Iris pigment epithelial cell (primary cell): ENCODE results near the gene KRT25.

Experiments
- DNase-seq: peaks from one replicate; pipeline ENCODE4 v3.0.0-alpha.2; 2011; ENCODE audit warnings: low read depth

KRT25 gene, protein sequence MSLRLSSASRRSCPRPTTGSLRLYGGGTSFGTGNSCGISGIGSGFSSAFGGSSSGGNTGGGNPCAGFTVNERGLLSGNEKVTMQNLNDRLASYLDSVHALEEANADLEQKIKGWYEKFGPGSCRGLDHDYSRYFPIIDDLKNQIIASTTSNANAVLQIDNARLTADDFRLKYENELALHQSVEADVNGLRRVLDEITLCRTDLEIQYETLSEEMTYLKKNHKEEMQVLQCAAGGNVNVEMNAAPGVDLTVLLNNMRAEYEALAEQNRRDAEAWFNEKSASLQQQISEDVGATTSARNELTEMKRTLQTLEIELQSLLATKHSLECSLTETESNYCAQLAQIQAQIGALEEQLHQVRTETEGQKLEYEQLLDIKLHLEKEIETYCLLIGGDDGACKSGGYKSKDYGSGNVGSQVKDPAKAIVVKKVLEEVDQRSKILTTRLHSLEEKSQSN

DNA sequence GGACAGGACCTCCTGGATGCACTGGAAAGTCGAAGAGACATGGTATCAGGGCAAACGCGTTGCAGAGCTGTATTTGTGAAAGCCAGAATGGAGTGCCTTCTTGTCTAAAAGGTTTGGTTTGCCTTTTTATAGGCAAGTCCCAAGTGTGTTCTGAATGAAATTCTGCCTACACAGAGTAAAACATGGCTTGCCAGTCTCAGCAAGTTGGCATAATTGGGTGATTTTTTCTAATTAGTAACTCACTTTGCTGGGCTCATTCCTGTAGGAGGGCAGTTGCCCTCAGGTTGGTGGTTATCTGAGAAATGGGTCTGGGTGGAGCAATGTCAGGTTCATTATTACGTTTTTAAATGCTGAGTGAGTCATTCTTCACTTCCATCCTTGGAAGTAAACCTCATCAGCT lies at the start of gene KRT25:
Gene KRT25 (minus strand): TSS at position 101 of the 400 bp plus-strand sequence. CDS start 60 bp downstream, at position 41.
- no peak for DNase-seq

DNA sequence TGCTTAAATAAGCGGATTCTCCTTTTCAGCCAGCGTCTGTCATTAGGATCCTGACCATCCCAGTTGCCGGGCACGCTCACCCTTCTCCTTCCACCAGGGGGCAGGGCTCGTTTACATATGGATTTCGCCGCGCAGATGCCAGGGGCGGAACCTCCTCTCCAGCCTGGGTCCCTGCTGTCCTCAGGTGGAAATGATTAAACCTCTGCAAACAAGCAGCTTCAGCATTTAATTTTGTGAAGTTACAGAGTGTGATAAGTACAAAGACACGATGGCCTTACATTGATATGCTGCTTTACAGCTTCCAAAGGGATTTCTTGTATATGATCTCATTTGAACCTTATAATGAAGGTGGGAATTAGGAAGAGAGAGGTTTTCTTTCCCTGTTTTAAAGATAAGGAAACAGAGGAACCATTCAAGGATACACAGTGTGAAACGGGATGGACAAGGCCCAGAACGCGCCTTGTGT lies 48.5 kb upstream of the KRT25 start:
- peak; percentile 72 for DNase-seq

DNA sequence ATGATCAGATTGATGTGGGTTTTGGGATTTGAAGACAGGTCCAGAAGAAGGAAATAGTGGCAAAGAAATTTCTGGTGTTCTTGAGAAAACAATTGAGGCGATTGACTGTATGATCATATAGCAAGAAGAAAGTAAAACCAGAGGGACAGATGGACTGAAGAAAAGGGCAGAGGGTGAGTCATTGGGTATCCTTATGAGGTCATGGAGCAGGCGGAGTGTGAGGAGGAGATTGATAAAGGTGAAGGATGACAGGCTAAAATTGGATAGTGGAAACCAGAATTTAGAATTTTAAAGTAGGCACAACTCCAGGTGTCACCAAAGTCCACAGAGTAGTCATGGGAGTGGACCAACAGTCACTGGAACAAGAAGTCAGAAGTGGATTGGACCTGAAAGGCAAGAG lies 46.0 kb upstream of the KRT25 start:
- no peak for DNase-seq

DNA sequence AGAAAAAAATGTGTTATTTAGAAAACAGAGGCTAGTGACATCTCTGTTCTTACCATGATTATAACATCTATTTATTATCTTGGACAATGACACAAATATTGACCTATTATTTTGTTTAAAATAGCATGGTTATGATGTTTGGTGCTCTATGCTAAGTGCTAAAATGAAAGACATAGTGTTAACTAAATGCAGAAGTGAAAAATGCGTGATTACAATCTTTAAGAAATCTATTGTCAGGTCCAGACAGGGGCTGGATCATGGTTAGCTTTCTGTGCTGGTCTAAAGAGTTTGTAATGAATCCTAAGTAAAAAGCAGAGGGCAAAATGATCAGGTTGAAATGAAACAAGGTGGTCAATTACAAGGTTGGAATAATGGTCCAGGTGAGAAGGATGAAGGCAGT lies 45.2 kb upstream of the KRT25 start:
- DNase-seq, result no peak

DNA sequence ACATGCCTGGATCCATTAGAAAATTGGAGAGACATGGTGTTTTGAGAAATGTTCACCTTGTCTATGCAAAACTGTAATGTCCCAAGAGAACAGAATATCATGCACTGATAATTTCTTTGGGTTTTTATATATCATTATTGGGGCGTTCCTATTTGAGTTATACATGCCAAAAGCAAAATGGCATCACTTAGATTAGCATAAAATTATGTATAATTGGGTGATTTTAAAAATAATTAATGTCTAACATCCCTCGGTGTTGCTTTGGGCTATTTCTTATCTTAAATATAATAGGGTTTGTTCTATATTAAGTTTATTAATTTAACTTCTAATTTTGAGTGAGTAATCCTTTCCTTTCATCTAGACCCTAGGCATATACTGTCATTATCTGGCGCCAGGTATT lies 44.7 kb upstream of the KRT25 start, which contains the start of gene KRT28:
Gene KRT28 (minus strand): TSS at position 101 of the 400 bp plus-strand sequence. CDS start 66 bp downstream, at position 35.
- DNase-seq, result no peak

DNA sequence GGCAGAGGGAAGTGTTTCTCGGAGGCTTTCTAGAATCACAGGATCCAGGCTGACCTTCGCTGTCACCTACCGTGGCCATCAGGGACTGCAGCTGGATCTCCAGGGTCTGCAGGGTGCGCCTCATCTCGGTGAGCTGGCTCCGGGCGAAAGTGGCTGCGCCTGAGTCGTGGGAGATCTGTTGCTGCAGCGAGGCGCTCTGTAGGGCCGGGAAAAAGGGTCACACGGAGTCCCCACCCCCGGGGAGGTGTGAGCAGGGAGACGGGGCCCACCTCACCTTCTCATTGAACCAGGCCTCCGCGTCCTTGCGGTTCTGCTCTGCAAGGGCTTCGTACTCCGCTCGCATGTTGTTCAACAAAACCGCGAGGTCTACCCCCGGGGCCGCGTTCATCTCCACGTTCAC lies 41.7 kb upstream of the KRT25 start:
- DNase-seq, result no peak

DNA sequence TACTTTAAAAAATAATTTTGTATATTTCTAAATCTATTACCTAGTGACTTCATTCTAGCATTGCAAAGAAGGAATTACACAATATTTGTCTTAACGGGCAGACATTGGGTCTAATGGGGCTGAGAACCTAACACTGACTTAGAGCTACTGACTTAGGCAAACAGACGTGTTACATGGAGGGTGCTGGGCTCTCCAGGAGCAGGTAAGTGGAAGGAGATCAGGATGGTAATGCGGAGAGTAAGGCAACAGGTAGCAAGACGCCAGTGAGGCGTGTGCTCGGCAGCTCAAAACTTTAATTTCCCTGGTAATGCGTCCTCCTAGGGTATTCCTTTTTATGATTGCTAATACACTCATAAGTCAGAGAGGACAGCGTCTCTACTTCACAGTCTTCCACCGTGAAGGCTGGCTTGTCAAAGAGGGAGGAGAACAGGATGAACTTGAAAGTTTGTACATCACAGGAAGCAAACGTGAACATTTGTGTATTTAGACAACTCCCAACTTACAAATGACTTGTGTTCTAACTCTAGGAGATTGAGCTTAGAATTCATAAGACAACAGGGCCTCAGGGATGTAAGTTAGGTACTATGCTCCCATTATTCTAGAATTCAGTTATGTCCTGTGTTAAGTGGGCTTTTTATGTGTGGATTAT lies 40.0 kb upstream of the KRT25 start:
- DNase-seq, result no peak

DNA sequence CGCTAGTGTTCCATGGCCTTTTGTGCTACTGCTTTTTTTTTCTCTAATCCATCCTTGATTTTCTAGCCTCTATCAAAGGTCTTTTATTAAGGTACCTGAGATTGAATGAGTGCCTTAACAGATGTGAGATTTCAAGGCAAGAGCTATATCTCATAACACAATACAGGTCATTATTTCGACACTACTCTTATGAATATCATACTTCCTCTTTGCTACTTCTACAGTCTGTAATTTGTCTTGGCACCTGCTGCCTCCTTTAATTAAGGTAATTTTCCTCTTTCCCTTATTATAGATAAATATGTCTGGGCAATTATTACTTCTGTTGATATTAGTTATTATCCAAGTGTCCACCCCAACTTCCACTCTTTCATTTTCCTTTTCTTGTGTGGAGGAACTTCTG lies 39.3 kb upstream of the KRT25 start:
- no peak for DNase-seq

DNA sequence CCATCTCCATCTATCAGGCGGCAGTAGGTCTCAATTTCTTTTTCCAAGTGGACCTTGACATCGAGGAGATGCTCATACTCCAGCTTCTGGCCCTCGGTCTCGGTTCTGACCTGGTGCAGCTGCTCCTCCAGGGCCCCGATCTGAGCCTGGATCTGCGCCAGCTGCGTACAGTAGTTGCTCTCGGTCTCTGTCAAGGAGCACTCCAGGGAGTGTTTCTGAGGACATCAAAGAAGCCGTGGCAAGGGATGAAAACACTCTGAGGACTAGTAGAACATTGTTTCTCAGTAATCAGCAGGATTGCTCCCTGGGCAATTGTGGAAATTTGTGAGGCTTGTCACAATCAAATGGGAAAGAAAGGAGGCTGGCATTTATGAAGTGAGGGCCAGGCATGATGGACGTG lies 38.7 kb upstream of the KRT25 start:
- DNase-seq, result no peak

DNA sequence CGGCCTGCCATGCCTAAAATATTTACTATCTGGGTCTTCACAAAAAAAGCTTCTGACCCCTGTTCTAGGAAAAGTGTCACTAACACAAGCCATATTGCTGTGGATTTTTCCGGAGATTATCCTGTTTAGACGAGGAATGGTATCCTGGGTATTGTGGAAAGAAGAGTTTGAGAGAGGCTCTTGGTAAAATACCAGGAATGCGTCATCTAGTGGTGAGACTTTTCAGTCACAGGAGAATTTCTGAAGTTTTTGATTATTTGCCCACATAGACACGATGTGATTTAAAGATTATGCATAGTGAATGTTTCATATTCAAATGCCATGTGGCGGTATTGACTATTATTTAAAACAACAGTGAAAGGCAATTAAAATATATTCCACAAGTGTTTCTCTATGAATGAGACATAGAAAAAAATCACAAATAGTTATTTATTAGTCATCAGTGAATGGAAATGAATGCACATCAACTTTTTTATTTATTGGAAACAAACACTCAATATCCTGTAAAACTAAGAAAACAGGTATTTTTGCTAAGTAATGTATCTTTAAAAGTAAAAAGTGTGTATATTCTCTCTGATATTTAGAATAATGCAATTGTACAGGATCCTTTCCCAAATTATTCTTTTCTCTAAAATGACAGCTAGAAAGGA lies 36.8 kb upstream of the KRT25 start:
- DNase-seq, result peak; percentile 45

DNA sequence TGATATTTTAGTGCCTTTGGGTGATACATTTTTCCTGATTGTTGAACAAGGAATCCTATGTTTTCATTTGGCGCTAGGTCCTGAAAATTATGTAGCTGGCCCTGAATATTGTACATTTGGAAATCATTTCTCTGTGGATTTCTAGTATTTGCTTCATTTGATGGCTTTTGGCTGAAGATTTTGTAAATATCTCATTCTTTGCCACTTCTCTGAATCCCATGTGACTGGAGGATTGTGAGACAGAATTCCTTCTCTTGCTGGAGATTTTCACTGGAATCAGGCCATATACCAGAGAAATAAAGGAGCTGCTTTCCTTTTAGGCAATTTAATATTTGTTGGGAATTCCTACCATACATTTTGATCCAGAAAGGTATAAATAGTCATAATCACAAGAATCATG lies 36.0 kb upstream of the KRT25 start:
- DNase-seq, result no peak

DNA sequence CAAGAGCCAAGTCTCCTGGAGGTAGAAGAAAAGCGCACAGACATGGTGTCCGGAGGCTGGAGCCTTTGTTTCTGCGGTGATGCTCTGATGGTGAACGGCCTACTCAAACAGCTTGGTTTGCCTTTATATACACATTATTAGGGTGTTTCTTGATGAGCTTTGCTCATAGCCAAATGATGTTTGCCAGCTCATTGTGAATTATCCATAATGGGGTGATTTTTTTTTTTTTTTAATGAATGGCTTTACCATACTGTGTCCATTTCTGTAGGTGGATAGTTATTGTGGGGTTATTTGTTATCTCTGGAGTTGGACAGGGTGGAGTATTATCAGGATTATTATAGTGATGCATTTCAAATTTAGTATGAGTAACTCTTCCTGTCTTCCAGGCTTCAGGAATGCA lies 27.3 kb upstream of the KRT25 start, which contains the start of gene KRT27:
Gene KRT27 (minus strand): TSS at position 101 of the 400 bp plus-strand sequence. CDS start 57 bp downstream, at position 44.
- DNase-seq, result no peak

DNA sequence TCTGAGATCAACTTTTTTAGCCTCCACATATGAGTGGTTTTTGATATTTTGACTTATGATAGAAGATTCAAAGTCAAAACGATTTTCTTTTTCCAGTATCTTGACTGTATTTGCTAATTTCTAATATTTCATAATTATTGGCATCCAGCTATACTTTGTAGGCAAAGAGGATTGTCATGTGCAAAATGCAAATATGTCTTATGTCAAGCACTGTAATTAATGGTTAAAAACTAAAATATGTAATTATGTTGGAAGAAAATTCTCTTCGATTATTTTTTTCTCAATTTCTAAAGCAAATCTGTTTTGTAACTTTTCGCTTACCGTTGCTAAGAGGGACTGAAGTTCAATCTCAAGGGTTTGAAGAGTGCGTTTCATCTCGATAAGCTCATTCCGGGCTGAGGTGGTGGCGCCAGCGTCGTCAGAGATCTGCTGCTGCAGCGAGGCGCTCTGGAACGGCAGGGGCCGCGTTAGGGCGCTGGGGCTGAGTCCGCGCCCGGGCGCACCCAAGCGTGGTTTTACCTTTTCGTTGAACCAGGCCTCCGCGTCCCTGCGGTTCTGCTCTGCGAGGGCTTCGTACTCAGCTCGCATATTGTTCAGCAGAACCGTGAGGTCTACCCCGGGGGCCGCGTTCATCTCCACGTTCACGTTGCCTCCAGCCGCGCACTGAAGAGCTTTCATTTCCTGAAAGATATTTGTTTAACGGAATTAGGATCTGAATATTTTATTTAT lies 24.2 kb upstream of the KRT25 start:
- DNase-seq, result no peak

DNA sequence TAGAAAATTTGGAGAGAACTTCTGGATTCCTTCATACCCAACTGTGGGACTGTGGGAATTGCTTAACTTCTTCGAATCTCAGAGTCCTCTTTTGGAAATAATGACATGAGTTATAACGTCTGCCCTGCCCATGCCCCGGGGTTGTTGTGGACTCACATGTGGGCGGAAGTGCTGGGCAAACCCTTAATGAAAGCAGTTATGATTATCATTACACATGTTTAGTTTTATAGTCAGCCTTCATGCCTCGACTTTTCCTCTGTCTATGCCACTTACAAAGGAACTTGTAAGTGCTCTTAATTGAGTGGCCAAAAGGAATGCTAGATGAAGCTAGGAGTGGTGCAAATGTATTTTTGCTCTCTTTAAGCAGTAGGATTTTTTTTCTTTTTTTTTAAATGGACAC lies 23.3 kb upstream of the KRT25 start:
- DNase-seq, result no peak

DNA sequence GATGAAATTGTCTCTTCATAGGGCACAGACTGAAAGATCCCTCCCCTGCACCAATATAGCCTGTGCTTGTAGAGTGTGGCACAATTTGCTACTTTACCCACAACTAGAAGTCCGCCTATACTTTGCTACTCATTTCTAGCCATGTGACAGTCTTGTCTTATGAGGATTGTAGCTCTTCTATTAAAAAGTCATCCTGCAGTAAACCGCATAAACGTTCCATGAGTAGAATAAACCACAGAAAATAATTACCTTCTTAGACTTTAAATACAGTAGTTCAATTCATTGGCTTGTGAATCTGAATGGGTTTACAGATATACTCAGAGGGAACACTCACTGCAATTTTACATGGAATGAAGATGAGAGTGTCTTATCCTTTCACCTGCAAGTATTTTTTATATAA lies 22.8 kb upstream of the KRT25 start:
- DNase-seq, result no peak

DNA sequence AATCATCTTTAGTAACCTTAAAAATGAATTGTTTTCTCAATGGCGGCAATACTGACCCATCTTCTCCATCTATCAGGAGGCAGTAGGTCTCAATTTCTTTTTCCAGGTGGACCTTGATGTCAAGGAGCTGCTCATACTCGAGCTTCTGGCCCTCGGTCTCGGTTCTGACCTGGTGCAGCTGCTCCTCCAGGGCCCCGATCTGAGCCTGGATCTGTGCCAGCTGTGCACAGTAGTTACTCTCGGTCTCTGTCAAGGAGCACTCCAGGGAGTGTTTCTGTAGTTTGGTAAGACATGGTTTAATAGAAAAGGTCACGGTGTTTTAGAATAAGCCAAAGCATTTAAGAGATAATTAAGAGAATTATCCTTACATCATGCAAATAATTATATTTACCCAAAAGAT lies 22.3 kb upstream of the KRT25 start:
- DNase-seq, result no peak

DNA sequence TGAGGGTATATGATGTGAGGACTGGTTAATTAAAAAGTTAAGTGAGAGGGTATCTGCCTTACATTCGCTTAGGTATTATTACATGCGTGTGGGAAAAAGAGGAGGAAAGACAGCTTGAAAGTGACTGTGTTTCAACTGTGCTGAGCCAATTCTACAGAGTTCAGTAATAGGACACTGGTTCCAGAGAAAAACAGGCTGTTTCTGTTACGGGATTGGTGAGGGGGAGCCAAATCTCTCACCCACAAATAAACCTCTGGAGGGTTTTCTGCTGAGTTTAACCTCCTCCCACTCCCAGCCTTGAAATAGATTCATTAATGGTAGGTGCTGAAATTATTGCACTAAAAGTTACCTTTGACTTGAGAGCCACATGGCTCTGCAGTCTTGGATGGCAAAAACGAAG lies 20.8 kb upstream of the KRT25 start:
- no peak for DNase-seq

DNA sequence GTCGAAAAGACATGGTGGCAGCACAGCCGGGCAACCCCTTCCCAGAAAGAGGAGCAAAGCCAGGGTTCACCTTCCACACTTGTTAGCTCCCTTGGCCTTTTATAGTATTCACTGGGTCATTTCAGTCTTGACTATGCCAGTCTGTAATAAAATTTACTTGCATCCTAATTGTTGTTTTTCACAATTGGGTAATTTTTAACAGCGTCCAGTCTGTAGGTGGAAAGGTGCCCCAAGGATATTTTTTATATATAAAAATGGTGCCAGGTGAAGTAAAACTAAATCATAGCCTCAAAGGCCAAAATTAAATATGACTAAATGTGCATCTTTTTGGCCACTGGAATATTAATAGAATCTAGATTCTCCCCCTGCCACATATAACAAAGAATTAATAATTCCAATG lies 17.0 kb upstream of the KRT25 start, which contains the start of gene KRT26:
Gene KRT26 (minus strand): TSS at position 101 of the 400 bp plus-strand sequence. CDS start 88 bp downstream, at position 13.
- no peak for DNase-seq

DNA sequence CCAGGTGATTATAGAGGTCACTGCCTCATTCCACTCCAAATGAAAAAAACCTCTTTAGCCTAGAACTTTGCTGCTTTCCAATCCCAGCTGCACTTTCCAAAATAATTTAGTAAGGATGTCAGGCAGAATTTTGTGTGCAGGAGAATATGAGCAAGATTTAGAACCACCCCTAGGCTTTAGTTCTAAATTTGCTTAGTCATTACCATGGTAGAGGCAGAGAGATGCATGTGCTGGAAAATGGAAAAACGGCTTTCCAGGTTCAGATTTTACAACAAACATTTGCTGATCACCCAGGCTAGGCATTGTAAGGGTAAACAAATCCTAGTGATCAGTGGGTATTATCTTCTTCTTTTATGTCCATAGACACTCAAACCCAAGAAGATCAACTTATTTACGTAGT lies 10.5 kb upstream of the KRT25 start:
- no peak for DNase-seq

DNA sequence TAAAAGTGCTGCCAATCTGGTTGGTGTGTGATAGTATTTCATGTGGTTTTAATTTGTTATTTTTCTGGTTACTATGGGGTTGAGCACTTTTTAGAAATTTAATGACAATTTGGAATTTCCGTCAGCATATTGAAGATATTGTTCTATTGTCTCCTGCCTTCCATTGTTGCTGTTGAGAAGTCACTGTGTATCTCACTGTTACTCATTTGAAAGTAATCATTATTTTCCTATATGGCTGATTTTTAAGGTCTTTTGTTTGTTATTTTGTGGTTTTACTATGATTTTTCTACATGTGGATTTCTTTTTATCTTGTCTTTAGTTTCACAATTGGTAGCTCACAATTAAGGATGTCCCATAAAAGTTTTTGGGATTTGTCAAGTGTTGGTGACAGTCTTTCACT lies 8.6 kb upstream of the KRT25 start:
- no peak for DNase-seq

DNA sequence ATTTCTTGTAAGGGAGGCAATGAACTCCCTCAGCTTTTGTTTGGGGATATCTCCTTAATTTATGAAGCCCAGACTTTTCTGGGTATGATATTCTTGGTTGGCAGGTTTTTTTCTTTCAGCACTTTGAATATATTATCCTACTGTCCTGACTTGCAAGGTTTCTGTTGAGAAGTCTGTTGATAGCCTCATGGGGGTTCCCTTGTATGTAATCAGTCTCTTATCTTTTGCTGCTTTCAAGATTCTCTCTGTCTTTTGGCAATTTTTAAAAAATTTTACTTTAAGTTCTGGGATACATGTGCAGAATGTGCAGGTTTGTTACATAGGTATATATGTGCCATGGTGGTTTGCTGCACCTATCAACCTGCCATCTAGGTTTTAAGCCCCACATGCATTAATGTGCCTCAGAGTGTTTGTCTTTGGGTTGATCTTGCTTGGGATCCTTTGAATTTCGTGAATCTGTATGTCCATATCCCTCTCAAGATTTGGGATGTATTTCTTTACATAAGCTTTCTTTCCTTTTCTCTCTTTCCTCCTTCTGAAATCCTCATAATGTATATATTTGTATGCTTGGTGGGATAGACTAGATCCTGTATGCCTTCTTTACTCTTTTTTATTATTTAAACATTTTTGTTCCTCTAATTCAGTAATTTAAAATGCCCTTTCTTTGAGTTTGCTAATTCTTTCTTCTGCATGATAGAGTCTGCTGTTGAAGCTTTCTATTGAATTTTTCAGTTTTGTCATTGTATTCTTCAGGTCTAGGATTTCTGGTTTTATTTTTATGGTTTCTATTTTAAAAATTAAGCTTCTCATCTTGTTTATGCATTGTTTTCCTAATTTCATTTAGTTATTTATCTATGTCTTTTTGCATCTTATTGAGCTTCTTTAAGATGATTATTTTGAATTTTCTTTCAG lies 5.2 kb upstream of the KRT25 start:
- no peak for DNase-seq
